DMS 273 treated with DMSO at 0.1 percent for 48 hours (cell line): ENCODE data around the gene LITAF.
"Not testable (repeated sequence)": the region's sequence is repeated elsewhere in the genome, so short reads cannot be mapped to it uniquely, and the experiment has no call there.

Experiments used
- DNase-seq: peaks from one replicate; lab custom pipeline; 2025; lab: John Stamatoyannopoulos, UW

The LITAF gene

GRCh38 chr16:11572301-11572995 lies 14.3 kb downstream of the LITAF start:
- no peak for DNase-seq

DNA sequence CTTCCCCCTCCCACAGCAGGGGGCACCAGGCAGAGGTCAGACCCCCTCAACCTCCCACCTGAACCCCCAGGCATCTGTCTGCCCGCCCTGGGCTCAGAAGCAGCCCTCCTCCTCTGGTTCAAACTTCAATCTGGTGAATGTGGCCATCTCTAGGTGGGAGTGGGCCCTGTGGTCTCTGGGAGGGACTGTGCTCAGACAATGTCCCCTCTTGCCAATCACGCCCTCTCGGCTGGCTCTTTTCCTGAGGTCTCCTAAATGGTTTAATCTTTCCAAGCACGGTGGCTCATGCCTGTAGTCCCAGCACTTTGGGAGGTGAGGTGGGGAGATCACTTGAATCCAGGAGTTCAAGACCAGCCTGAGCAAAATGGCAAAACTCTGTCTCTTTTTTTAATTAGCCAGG lies 15.2 kb downstream of the LITAF start:
- DNase-seq, result no peak

- DNase-seq, result no peak
Measured at GRCh38 chr16:11570806-11571205, 15.9 kb downstream of the LITAF start.

DNA sequence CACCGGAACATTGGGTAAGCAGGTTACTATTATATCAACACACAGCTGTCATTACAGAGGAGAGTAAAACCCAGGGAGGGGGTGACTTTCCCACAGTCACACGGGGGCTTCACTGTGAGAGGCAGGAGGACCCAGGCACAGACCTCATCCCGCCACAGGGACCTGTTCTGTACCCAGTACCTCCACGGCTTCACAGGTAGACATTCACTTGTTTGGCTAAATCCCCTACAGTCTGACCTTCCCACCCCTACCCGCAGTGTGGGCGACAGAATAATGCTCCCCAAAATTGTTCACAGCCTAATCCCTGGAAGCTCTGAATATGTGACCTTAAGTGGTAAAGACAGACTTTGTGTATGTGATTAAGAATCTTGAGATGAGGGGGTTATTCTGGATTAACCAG lies 16.5 kb downstream of the LITAF start:
- no peak for DNase-seq

GRCh38 chr16:11566398-11566797 lies 20.3 kb downstream of the LITAF start:
- no peak for DNase-seq

DNA sequence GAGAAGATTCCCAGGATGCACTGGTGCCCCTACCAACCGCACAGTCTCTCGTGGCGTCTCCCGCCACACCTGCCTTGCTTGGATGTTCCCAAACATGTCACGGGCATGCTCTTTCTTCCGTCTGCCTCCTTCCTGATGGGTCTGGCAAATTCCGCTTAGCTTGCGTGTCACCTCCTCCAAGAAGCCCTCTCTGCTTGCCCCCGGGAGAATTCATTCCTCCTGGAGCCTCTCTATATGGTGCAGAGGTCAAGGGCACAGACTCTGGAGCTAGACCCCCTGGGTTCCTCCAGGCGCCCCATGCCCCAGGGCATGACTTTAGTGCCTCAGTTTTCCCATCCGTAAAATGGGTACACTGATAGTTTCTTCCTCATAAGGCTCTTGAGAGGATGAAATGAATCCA lies 21.1 kb downstream of the LITAF start:
- DNase-seq, result no peak

- no peak for DNase-seq
Measured at GRCh38 chr16:11564046-11564926, 22.4 kb downstream of the LITAF start.

- no peak for DNase-seq
Measured at GRCh38 chr16:11563493-11564040, 23.2 kb downstream of the LITAF start.

DNA sequence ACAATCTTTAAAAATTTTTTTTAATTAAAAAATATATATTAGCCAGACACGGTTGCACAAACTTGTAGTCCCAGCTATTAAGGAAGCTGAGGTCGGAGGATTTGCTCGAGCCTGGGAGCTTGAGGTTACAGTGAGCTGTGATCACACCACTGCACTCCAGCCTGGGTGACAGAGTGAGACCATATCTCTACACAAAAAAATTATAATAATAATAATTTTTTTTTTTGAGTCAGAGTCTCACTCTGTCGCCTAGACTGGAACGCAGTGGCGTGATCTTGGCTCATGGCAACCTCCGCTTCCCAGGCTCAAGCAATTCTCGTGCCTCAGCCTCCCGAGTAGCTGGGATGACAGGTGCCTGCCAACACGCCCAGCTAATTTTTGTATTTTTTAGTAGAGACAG lies 23.8 kb downstream of the LITAF start:
- DNase-seq, result no peak

- no peak for DNase-seq
Measured at GRCh38 chr16:11562411-11562810, 24.3 kb downstream of the LITAF start.

DNA sequence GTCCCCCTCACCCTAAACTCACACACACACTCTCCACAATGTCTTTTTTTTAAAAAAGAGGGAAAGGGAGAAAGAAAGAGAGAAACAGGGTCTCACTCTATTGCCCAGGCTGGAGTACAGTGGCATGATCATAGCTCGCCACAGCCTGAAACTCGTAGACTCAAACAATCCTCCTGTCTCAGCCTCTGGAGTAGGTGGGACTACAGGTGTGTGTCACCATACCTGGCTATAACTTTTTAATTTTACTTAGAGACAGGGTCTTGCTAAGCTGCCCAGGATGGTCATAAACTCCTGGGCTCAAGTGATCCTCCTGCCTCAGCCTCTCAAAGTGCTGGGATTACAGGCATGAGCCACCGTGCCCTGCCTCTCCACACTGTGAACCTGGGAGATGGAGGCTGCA lies 24.9 kb downstream of the LITAF start:
- no peak for DNase-seq

GRCh38 chr16:11561454-11561805 lies 25.3 kb downstream of the LITAF start:
- no peak for DNase-seq

DNA sequence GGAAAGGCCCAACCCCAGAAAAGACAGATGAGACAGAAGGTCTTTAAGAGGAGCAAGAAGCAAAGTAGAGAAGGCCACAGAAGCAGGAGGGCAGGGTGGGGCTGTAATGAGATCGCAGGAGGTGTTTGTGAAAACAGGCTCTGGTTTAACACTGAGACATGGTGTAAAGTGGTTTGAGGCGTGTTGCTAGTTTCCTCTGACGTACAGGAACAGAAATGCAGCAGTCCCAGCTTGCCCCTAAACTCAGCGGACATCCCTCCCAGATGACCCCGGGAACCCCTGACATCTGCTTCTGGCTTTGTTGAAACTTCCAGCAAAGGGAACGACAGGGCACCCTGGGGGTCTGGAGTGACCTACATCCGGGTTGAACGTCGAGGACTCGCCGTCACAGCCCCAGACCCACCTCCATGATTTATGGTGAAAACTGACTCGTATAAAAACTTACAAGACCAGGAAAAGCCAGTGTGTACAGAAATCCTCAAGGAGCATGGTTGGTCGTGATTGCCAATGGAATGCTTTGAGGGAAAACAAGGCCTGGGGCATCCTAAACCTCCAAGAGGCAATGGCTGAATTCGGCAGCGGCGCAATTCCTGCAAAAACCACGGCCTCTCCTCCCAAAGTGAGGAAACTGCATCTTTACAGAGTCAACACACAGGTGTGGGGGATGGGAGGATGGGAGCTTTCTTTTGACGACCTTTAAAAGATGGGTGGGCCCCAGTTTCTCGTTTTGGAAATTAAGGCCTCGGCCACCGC lies 25.8 kb downstream of the LITAF start:
- DNase-seq, result no peak

DNA sequence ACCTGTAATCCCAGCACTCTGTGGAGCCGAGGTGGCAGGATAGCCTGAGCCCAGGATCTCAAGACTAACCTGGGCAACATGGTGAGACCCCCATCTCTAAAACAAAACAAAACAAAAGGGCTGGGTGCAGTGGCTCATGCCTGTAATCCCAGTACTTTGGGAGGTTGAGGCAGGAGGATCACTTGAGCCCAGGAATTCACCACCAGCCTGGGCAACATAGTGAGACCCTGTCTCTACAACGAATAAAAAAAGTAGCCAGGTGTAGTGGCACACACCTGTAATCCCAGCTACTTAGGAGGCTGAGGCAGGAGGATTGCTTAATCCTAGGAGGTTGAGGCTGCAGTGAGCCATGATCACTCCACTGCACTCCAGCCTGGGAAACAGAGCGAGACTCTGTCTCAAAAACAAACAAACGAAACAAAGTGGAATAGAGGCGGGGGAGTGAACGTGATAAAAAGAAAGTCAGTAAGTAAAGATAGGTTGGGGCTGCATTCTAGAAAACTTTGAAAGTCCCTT lies 28.4 kb downstream of the LITAF start:
- not testable (repeated sequence) for DNase-seq

DNA sequence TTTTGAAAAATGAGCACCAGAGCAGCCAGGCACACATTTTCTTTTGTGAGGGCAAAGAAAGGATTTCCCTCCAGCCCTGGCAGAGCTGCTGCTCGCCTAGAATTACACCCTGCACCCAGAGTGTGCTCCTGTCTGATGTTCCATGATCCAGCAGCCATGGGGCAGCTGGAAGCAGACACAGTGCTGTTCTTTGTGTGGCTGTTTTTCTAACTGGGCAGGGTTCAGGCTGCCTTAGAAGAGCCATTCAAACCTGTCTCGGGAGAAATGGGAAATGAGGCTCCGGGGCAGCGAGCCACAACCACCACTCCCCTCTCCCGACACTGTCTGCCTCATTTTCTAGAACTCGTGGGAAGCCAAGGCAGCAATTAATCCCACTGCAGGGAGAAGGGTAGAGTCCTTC lies 28.9 kb downstream of the LITAF start:
- no peak for DNase-seq

DNA sequence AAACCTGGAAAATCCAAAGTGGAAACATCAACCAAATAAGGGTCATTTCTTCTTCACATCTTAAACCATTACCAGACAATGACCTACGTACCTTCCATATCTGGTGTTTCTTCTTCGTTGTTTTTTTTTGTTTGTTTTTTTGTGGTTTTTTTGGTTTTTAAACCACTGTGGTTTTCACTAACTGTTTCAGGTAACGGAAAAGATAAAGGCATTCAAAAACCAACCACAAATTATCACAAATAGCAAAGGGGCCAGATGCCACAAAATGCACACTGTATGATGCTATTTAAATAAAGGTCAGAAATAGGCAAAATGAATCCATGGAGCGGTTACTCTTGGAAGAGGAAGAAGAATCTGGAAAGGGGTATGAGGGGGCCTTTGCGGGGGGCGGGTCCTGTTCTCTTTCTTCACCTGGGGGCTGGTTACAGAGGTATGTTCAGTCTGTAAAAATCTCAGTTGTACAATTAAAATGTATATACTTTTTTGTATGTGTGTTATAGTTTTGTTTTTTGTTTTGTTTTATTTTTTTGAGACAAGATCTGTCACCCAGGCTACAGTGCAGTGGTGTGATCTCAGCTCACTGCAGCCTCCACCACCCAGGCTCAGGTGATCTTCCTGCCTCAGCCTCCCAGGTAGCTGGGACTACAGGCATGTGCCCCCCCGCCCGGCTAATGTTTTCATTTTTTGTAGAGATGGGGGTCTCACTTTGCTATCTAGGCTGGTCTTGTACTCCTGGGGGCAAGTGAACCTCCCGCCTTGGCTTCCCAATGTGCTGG lies 29.6 kb downstream of the LITAF start:
- DNase-seq, result no peak

DNA sequence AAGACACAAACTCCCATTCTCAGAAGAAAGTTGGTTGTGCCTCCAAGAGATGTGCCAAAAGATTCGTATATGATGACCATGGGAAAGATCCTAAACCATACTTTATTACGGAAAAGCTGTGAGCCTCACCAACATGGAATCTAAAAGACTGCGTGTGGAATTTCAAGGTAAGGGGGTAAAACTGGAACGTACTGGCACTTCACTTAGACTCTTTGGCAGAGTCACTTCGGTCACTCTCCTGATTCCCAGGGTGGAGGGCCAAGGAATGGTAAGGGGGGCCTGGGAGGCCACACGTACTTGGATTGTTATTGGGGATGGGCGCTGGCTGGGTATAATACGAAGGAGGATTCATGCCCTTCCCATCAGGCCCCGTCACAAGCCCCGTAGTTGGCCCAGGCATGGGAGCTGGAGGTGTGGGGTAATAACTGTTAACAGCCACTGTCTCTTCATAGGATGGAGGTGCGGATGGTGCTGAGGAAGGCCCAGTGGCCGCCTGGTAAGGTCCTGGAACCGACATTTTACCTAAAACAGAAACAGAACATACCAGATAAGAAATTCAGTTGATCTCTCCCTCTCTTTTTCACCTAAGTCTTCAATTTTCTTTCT lies 30.4 kb downstream of the LITAF start:
- DNase-seq, result no peak

DNA sequence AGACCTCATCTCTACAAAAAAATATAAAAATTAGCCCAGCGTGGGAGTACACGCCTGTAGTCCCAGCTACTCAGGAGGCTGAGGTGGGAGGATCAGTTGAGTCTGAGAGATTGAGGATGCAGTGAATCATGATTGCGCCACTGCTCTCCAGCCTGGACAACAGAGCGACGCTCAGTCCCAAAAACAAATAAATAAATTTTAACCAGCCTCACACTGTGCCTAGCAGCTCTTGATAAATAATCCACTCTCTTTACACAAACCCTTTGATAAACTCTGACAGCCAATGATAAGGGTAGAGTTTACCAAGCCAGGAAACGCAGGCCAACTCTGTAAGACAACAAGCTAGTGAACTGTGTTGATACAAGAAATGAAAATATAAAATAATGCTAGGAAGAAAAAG lies 32.7 kb downstream of the LITAF start:
- DNase-seq, result no peak

DNA sequence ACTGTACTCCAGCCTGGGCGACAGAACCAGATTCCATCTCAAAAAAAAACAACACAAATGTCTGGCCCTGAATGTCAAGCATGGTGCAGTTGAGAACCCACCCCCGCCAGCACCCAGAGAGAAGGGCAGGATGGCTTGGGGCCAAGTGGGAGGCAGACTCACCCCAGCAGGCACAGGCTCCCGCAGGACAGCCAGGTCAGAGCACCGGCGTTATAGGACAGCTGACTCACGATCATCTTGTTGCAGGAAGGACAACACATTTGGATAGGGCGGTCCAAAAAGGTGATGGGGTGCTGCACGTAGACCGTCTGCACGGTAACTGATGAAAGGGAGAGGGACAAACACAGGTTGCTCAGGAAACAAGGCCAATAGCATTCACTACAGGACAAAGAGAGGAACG lies 33.3 kb downstream of the LITAF start:
- no peak for DNase-seq

GRCh38 chr16:11552440-11552839 lies 34.3 kb downstream of the LITAF start:
- DNase-seq, result no peak

DNA sequence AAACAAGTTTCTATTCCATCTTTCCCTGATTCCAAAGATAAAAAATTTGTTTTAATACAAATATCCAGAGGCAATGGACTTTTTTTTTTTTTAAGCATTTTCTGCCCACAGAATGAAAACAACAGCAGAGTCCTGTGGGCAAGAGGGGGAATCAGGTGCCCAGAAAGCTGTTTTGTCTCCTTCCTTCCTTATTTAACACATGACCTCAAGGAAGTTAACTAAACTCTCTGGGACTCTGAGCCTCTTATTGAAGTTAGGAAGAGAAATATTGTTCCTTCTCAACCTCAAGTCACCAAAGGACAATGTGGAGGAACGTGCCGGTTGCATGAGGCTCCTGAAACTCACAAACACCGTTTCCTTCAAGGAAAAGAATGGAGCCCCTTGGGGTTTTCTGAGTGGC lies 34.9 kb downstream of the LITAF start:
- DNase-seq, result no peak
